B cell (primary cell): ENCODE results near the gene PILRB.

Experiments used
- EZH2 ChIP-seq: IDR thresholded peaks from 2 replicates; pipeline ENCODE4 v1.6.1; 2012; ENCODE audit warnings: borderline replicate concordance, low read depth, mild to moderate bottlenecking, moderate library complexity, low read length; ENCODE audit not compliant: insufficient read depth, poor library complexity, severe bottlenecking
- TF ChIP-seq, protein P1 (sequence below): fragments of 200-600 bp; IDR thresholded peaks from one replicate; pipeline ENCODE4 v1.8.0; 2022; ENCODE audit warnings: antibody characterized with exemption, mild to moderate bottlenecking

DNA sequence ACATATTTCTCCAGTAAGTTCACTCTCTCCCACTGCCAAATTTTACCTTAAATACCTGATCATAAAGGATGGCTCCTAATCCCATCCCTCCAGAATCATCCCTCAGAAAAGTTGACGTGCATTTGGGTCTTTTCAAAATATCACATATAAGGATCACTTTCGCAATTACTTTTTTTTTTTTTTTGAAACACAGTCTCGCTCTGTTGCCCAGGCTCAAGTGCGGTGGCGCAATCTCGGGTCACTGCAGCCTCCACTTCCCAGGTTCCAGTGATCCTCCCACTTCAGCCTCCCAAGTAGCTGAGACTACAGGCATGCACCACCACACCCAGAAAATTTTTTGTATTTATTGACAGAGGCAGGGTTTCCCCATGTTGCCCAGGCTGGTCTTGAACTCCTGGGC, 53.2 kb downstream of the PILRB start:
- TF ChIP-seq, protein P1, sequence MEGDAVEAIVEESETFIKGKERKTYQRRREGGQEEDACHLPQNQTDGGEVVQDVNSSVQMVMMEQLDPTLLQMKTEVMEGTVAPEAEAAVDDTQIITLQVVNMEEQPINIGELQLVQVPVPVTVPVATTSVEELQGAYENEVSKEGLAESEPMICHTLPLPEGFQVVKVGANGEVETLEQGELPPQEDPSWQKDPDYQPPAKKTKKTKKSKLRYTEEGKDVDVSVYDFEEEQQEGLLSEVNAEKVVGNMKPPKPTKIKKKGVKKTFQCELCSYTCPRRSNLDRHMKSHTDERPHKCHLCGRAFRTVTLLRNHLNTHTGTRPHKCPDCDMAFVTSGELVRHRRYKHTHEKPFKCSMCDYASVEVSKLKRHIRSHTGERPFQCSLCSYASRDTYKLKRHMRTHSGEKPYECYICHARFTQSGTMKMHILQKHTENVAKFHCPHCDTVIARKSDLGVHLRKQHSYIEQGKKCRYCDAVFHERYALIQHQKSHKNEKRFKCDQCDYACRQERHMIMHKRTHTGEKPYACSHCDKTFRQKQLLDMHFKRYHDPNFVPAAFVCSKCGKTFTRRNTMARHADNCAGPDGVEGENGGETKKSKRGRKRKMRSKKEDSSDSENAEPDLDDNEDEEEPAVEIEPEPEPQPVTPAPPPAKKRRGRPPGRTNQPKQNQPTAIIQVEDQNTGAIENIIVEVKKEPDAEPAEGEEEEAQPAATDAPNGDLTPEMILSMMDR, result no peak
- no peak for TF ChIP-seq EZH2
